ENCODE results near the gene DUSP21.

The DUSP21 gene

GRCh38 chrX:44881549-44881948, 37.7 kb downstream of the DUSP21 start:
- Histone ChIP-seq H3K4me1 (ENCODE audit: low read length) (no peaks in the 10 kb centered on the region), H3K27me3 (replicated peaks; ENCODE audit: insufficient read depth, low read length) (no peaks in the 10 kb centered on the region), H3K9ac (ENCODE audit: low read length) (no peak overlapping the region), H3F3A (ENCODE audit: insufficient read depth, low read length) (no peaks in the 10 kb centered on the region), H3K27ac (ENCODE audit: low read length) (no peak overlapping the region), H3K4me2 (ENCODE audit: low read depth, low read length) (no peak overlapping the region), H2AFZ (ENCODE audit: low read length) (no peak overlapping the region), H3K9me3 (replicated peaks; ENCODE audit: insufficient read depth, low read length) (no peaks in the 10 kb centered on the region), H4K20me1 (ENCODE audit: insufficient read depth, low read length) (peaks cover 6% of the 10 kb centered on the region; the same call in 1 of the 2 replicates), H3K4me3 (ENCODE audit: low read length) (no peak overlapping the region), H3K79me2 (ENCODE audit: low read length) (peaks cover 100% of the 10 kb centered on the region), H3K9me2 (replicated peaks; ENCODE audit: insufficient read depth, low read length) (no peaks in the 10 kb centered on the region), H3K36me3 (replicated peaks; ENCODE audit: insufficient read depth, low read length) (no peaks in the 10 kb centered on the region)
- no peak for DNase-seq
- TF ChIP-seq, protein P1, sequence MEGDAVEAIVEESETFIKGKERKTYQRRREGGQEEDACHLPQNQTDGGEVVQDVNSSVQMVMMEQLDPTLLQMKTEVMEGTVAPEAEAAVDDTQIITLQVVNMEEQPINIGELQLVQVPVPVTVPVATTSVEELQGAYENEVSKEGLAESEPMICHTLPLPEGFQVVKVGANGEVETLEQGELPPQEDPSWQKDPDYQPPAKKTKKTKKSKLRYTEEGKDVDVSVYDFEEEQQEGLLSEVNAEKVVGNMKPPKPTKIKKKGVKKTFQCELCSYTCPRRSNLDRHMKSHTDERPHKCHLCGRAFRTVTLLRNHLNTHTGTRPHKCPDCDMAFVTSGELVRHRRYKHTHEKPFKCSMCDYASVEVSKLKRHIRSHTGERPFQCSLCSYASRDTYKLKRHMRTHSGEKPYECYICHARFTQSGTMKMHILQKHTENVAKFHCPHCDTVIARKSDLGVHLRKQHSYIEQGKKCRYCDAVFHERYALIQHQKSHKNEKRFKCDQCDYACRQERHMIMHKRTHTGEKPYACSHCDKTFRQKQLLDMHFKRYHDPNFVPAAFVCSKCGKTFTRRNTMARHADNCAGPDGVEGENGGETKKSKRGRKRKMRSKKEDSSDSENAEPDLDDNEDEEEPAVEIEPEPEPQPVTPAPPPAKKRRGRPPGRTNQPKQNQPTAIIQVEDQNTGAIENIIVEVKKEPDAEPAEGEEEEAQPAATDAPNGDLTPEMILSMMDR (IDR thresholded peaks at IDR 0.05; ENCODE audit: low read length) = no peak
- TF ChIP-seq EZH2phosphoT487 (IDR thresholded peaks at IDR 0.05; ENCODE audit: low read length) (no peak), EZH2 (optimal IDR thresholded peaks at IDR 0.05; ENCODE audit: low read depth, low read length) (no peak)

- Histone ChIP-seq H3K9me3 (replicated peaks; ENCODE audit: insufficient read depth, low read length) (no peaks in the 10 kb centered on the region), H3K4me1 (ENCODE audit: low read length) (no peaks in the 10 kb centered on the region), H3K9me2 (replicated peaks; ENCODE audit: insufficient read depth, low read length) (no peaks in the 10 kb centered on the region), H3K27ac (ENCODE audit: low read length) (no peak overlapping the region), H3K9ac (ENCODE audit: low read length) (no peak overlapping the region), H3K4me3 (ENCODE audit: low read length) (no peak overlapping the region), H3K4me2 (ENCODE audit: low read depth, low read length) (no peak overlapping the region), H3K36me3 (replicated peaks; ENCODE audit: insufficient read depth, low read length) (no peaks in the 10 kb centered on the region), H3K27me3 (replicated peaks; ENCODE audit: insufficient read depth, low read length) (no peaks in the 10 kb centered on the region), H3F3A (ENCODE audit: insufficient read depth, low read length) (no peaks in the 10 kb centered on the region), H2AFZ (ENCODE audit: low read length) (no peak overlapping the region), H4K20me1 (ENCODE audit: insufficient read depth, low read length) (peaks cover 6% of the 10 kb centered on the region; the same call in 1 of the 2 replicates), H3K79me2 (ENCODE audit: low read length) (peaks cover 100% of the 10 kb centered on the region)
- no peak for TF ChIP-seq EZH2phosphoT487 (IDR thresholded peaks at IDR 0.05; ENCODE audit: low read length)
- no peak for TF ChIP-seq EZH2 (optimal IDR thresholded peaks at IDR 0.05; ENCODE audit: low read depth, low read length)
- TF ChIP-seq, protein P1 (IDR thresholded peaks at IDR 0.05; ENCODE audit: low read length) = no peak
- no peak for DNase-seq
These were observed 38.8 kb downstream of the DUSP21 start for GRCh38 chrX:44882635-44883034.

GRCh38 chrX:44884944-44885343, 41.1 kb downstream of the DUSP21 start:
- Histone ChIP-seq H3K9me2 (replicated peaks; ENCODE audit: insufficient read depth, low read length) (no peaks in the 10 kb centered on the region), H2AFZ (ENCODE audit: low read length) (no peak overlapping the region), H3K9ac (ENCODE audit: low read length) (no peak overlapping the region), H3K79me2 (ENCODE audit: low read length) (peaks cover 100% of the 10 kb centered on the region), H4K20me1 (ENCODE audit: insufficient read depth, low read length) (peaks cover 6% of the 10 kb centered on the region), H3K9me3 (replicated peaks; ENCODE audit: insufficient read depth, low read length) (no peaks in the 10 kb centered on the region), H3K36me3 (replicated peaks; ENCODE audit: insufficient read depth, low read length) (no peaks in the 10 kb centered on the region), H3K4me2 (ENCODE audit: low read depth, low read length) (no peak overlapping the region), H3F3A (ENCODE audit: insufficient read depth, low read length) (no peaks in the 10 kb centered on the region), H3K4me3 (ENCODE audit: low read length) (no peak overlapping the region), H3K4me1 (ENCODE audit: low read length) (no peaks in the 10 kb centered on the region), H3K27ac (ENCODE audit: low read length) (no peak overlapping the region), H3K27me3 (replicated peaks; ENCODE audit: insufficient read depth, low read length) (no peaks in the 10 kb centered on the region)
- TF ChIP-seq EZH2 (optimal IDR thresholded peaks at IDR 0.05; ENCODE audit: low read depth, low read length) (no peak), EZH2phosphoT487 (IDR thresholded peaks at IDR 0.05; ENCODE audit: low read length) (no peak)
- TF ChIP-seq, protein P1 (IDR thresholded peaks at IDR 0.05; ENCODE audit: low read length) = no peak
- DNase-seq = no peak

Measured in MM.1S (cell line).